Adipocyte (in vitro differentiated cells): ENCODE measurements around the gene C4orf50.
A peak's percentile ranks its signal among the peaks of the same experiment; 100 is the strongest.
"Not testable (repeated sequence)": the region's sequence is repeated elsewhere in the genome, so short reads cannot be mapped to it uniquely, and the experiment has no call there.

ENCODE experiments used
- DNase-seq: peaks from one replicate; pipeline ENCODE4 v3.0.0-alpha.2; 2015; ENCODE audit warnings: low read depth
- H3K27me3 ChIP-seq: replicated peaks from 2 replicates; pipeline ENCODE4 v1.7.0; 2013; ENCODE audit warnings: mild to moderate bottlenecking, low read length, moderate library complexity; ENCODE audit not compliant: control insufficient read depth, insufficient read depth
- H3K36me3 ChIP-seq: 2 replicates; pipeline ENCODE4 v1.7.0; 2013; ENCODE audit warnings: low read length, mild to moderate bottlenecking, moderate library complexity; ENCODE audit not compliant: control insufficient read depth, insufficient read depth, severe bottlenecking
- H3K4me1 ChIP-seq: 2 replicates; pipeline ENCODE4 v1.7.0; 2013; ENCODE audit warnings: mild to moderate bottlenecking, low read length, moderate library complexity; ENCODE audit not compliant: control insufficient read depth, insufficient read depth
- H3K4me3 ChIP-seq: 2 replicates; pipeline ENCODE4 v1.7.0; 2013; ENCODE audit warnings: mild to moderate bottlenecking, low read length, moderate library complexity
- H3K9ac ChIP-seq: 2 replicates; pipeline ENCODE4 v1.7.0; 2013; ENCODE audit warnings: mild to moderate bottlenecking, low read length, moderate library complexity
- H3K9me3 ChIP-seq: 2 replicates; pipeline ENCODE4 v1.7.0; 2013; ENCODE audit warnings: mild to moderate bottlenecking, low read length, moderate library complexity; ENCODE audit not compliant: control insufficient read depth

Gene C4orf50

GRCh38 chr4:5863461-5864113 lies 154.6 kb downstream of the C4orf50 start:
- Histone ChIP-seq H3K9me3 (peaks cover 6% of the 10 kb centered on the region), H3K9ac (no peak overlapping the region), H3K36me3 (no peaks in the 10 kb centered on the region), H3K27me3 (peaks cover 53% of the 10 kb centered on the region), H3K4me3 (no peak overlapping the region), H3K4me1 (peaks cover 6% of the 10 kb centered on the region)
- peak; percentile 63 for DNase-seq

- no peak overlapping the region for H3K4me3 ChIP-seq
- H3K4me1 ChIP-seq = peaks cover under 1% of the 10 kb centered on the region
- peaks cover 20% of the 10 kb centered on the region for H3K27me3 ChIP-seq
- no peak overlapping the region for H3K9ac ChIP-seq
- no peaks in the 10 kb centered on the region for H3K36me3 ChIP-seq
- DNase-seq = no peak
- H3K9me3 ChIP-seq = peaks cover 6% of the 10 kb centered on the region
Measured at GRCh38 chr4:5858020-5858769, 160.0 kb downstream of the C4orf50 start.

- Histone ChIP-seq H3K9me3 (peaks cover 6% of the 10 kb centered on the region), H3K27me3 (peaks cover 19% of the 10 kb centered on the region), H3K36me3 (no peaks in the 10 kb centered on the region), H3K4me3 (no peak overlapping the region), H3K9ac (no peak overlapping the region), H3K4me1 (no peaks in the 10 kb centered on the region)
- no peak for DNase-seq
Measured at GRCh38 chr4:5857199-5857598, 161.0 kb downstream of the C4orf50 start.

GRCh38 chr4:5856362-5856761 lies 161.9 kb downstream of the C4orf50 start:
- not testable (repeated sequence) for H3K9ac ChIP-seq, H3K36me3 ChIP-seq, DNase-seq, H3K4me1 ChIP-seq, H3K9me3 ChIP-seq, H3K4me3 ChIP-seq
- H3K27me3 ChIP-seq = peaks cover 19% of the 10 kb centered on the region

GRCh38 chr4:5854929-5855328 lies 163.3 kb downstream of the C4orf50 start:
- Histone ChIP-seq H3K4me3 (no peak overlapping the region), H3K9me3 (peaks cover 1% of the 10 kb centered on the region), H3K27me3 (peaks cover 21% of the 10 kb centered on the region), H3K36me3 (no peaks in the 10 kb centered on the region), H3K9ac (no peak overlapping the region), H3K4me1 (no peaks in the 10 kb centered on the region)
- DNase-seq = no peak

- peaks cover 36% of the 10 kb centered on the region for H3K27me3 ChIP-seq
- H3K9me3 ChIP-seq = no peaks in the 10 kb centered on the region
- no peaks in the 10 kb centered on the region for H3K4me1 ChIP-seq
- no peak for DNase-seq
- H3K36me3 ChIP-seq = no peaks in the 10 kb centered on the region
- no peak overlapping the region for H3K4me3 ChIP-seq
- H3K9ac ChIP-seq = no peak overlapping the region
Measured at GRCh38 chr4:5852523-5853202, 165.6 kb downstream of the C4orf50 start.

GRCh38 chr4:5851637-5852301 lies 166.5 kb downstream of the C4orf50 start:
- DNase-seq = no peak
- no peaks in the 10 kb centered on the region for H3K4me1 ChIP-seq
- H3K4me3 ChIP-seq = no peak overlapping the region
- H3K9me3 ChIP-seq = peaks cover 3% of the 10 kb centered on the region
- H3K9ac ChIP-seq = no peak overlapping the region
- H3K36me3 ChIP-seq = no peaks in the 10 kb centered on the region
- H3K27me3 ChIP-seq = peaks cover 43% of the 10 kb centered on the region
